ENCODE measurements around the gene RALGAPA1. TPM values are rescaled to one million over a fixed set of nuclear protein-coding genes. Genes with fewer than 3 reads are reported as not detected.

Gene RALGAPA1
- total and polyA plus RNA-seq, 2 experiments from 2014 or later = 21.9 to 27.3 TPM

GRCh38 chr14:35495278-35495677 lies 313.8 kb downstream of the RALGAPA1 start:
- no peaks in the 10 kb centered on the region for H3K27me3 Mint-ChIP-seq (ENCODE audit: insufficient read depth, low read depth, poor library complexity)
- peaks cover 11% of the 10 kb centered on the region; the same call in 2 of the 3 replicates for H3K36me3 Mint-ChIP-seq (ENCODE audit: low read depth)
- H4K20me1 ChIP-seq (replicated peaks; ENCODE audit: insufficient read depth) = no peaks in the 10 kb centered on the region
- TF ChIP-seq ZNF462 (CRISPR knock-in tag; IDR thresholded peaks at IDR 0.05) = no peak
- TF ChIP-seq CTCF (conservative IDR thresholded peaks at IDR 0.05; ENCODE audit: low read depth in 2 of 2) = no peak
- no peak for TF ChIP-seq ZNF331 (CRISPR knock-in tag; IDR thresholded peaks at IDR 0.05; ENCODE audit: low read depth)
- no peak for TF ChIP-seq EZH2 (IDR thresholded peaks at IDR 0.05; ENCODE audit: low read depth, unreplicated experiment)
- TF ChIP-seq REST (IDR thresholded peaks at IDR 0.05; ENCODE audit: unreplicated experiment) = no peak
- TF ChIP-seq STAT1 (IDR thresholded peaks at IDR 0.05; ENCODE audit: unreplicated experiment) = no peak
- TF ChIP-seq ZNF114 (CRISPR knock-in tag; IDR thresholded peaks at IDR 0.05) = no peak
- TF ChIP-seq CREB1 (CRISPR knock-in tag; IDR thresholded peaks at IDR 0.05; ENCODE audit: low read depth) = no peak
- no peak for TF ChIP-seq POLR2AphosphoS5 (IDR thresholded peaks at IDR 0.05; ENCODE audit: low read depth)
- no peak for TF ChIP-seq EZH2phosphoT487 (IDR thresholded peaks at IDR 0.05; ENCODE audit: unreplicated experiment)
- TF ChIP-seq ETS1 (IDR thresholded peaks at IDR 0.05) = no peak
- TF ChIP-seq JUNB (IDR thresholded peaks at IDR 0.05; ENCODE audit: unreplicated experiment) = no peak
- TF ChIP-seq NANOG (IDR thresholded peaks at IDR 0.05; ENCODE audit: borderline replicate concordance) = no peak
- H3K27ac Mint-ChIP-seq = no peak overlapping the region
- no peak overlapping the region; the same call in 1 of the 2 replicates for H2AFZ ChIP-seq
- no peak overlapping the region for H3K4me3 ChIP-seq
- no peaks in the 10 kb centered on the region for H3K9me2 ChIP-seq (ENCODE audit: insufficient read depth)
- no peaks in the 10 kb centered on the region for H3K79me2 ChIP-seq (replicated peaks; ENCODE audit: insufficient read depth)
- DNase-seq (ENCODE audit: low spot score) (no peak), ATAC-seq (no peak)
- no peaks in the 10 kb centered on the region for H3K27me3 ChIP-seq (ENCODE audit: insufficient read depth)
- H3K9me3 Mint-ChIP-seq = peaks cover 23% of the 10 kb centered on the region; the same call in 2 of the 3 replicates
- no peaks in the 10 kb centered on the region for H3K4me1 Mint-ChIP-seq
- H3K4me3 Mint-ChIP-seq = no peak overlapping the region
- H3K4me1 ChIP-seq (ENCODE audit: insufficient read depth) = no peaks in the 10 kb centered on the region
- no peak overlapping the region for H3K27ac ChIP-seq (ENCODE audit: low read depth)
- no peaks in the 10 kb centered on the region for H3K36me3 ChIP-seq (ENCODE audit: insufficient read depth)
- no peaks in the 10 kb centered on the region for H3F3A ChIP-seq (replicated peaks; ENCODE audit: low read depth)
- no peak overlapping the region for H3K4me2 ChIP-seq

All from GM23338 (cell line).